A549 (cell line): ENCODE results near the gene TMEM107.

ENCODE experiments used
- CEBPB ChIP-seq, 2 experiments: fragments of >200 bp in 1 of 2; sonication (Bioruptor Twin) in 1 of 2; formaldehyde crosslinking in 1 of 2; IDR thresholded peaks; 2 replicates each; pipeline ENCODE4 v1.6.1; 2012 to 2016
- CHD2 ChIP-seq: fragments of 150-350 bp; IDR thresholded peaks from 2 replicates; pipeline ENCODE4 v1.6.1; 2014; ENCODE audit warnings: low read length; ENCODE audit not compliant: partially characterized antibody
- CTCF ChIP-seq: fragments of >200 bp; sonication (Bioruptor Twin); formaldehyde crosslinking; IDR thresholded peaks from 3 replicates; pipeline ENCODE4 v1.5.1; 2016
- ESRRA ChIP-seq: fragments of 150-350 bp; IDR thresholded peaks from 2 replicates; pipeline ENCODE4 v1.6.1; 2014; ENCODE audit warnings: mild to moderate bottlenecking, low read length, borderline replicate concordance
- HOXA7 ChIP-seq: fragments of 250-450 bp; sonication (Bioruptor Pico); IDR thresholded peaks from 2 replicates; pipeline ENCODE4 v1.5.0; 2020; ENCODE audit warnings: mild to moderate bottlenecking, moderate library complexity
- KDM1A ChIP-seq: fragments of 200-600 bp; sonication (generic); IDR thresholded peaks from 2 replicates; pipeline ENCODE4 v1.6.1; 2016; ENCODE audit warnings: low read depth, mild to moderate bottlenecking
- MAX ChIP-seq: IDR thresholded peaks from 2 replicates; pipeline ENCODE4 v1.6.1; 2012
- MYC ChIP-seq: IDR thresholded peaks from 2 replicates; pipeline ENCODE4 v1.6.1; 2012; ENCODE audit warnings: mild to moderate bottlenecking, inconsistent platforms, low read length, improper control_type of control experiment, borderline replicate concordance
- NFE2L2 ChIP-seq: fragments of 150-350 bp; conservative IDR thresholded peaks from 2 replicates; pipeline ENCODE4 v1.6.1; 2014; ENCODE audit warnings: low read length
- POLR2A ChIP-seq: IDR thresholded peaks from 2 replicates; pipeline ENCODE4 v1.6.1; 2012; ENCODE audit warnings: mild to moderate bottlenecking, low read length
- POLR2AphosphoS2 ChIP-seq: conservative IDR thresholded peaks from 2 replicates; pipeline ENCODE4 v1.6.1; 2012; ENCODE audit warnings: low read length, improper control_type of control experiment, inconsistent platforms
- RAD21 ChIP-seq, 2 experiments: fragments of >200 bp in 1 of 2; sonication (Bioruptor Twin) in 1 of 2; formaldehyde crosslinking in 1 of 2; IDR thresholded peaks in 1 of 2; conservative IDR thresholded peaks in 1 of 2; 2 replicates in 1 of 2; 3 replicates in 1 of 2; pipeline ENCODE4 v1.6.1; 2012 to 2018; ENCODE audit warnings: inconsistent platforms in 1 of 2
- RCOR1 ChIP-seq: fragments of 150-350 bp; IDR thresholded peaks from 2 replicates; pipeline ENCODE4 v1.6.1; 2014; ENCODE audit warnings: antibody characterized with exemption, low read length, low read depth
- ZNF302 ChIP-seq: fragments of 250-450 bp; sonication (Bioruptor Pico); IDR thresholded peaks from 2 replicates; pipeline ENCODE4 v1.9.0; 2021; ENCODE audit warnings: inconsistent platforms, mild to moderate bottlenecking, moderate library complexity

- no peak for TF ChIP-seq CTCF
- no peak for TF ChIP-seq RAD21 (conservative IDR thresholded peaks at IDR 0.05 in 1 of 2, IDR thresholded peaks at IDR 0.05 in 1 of 2)
- TF ChIP-seq MYC: no peak
- TF ChIP-seq POLR2AphosphoS2: no peak
- no peak for TF ChIP-seq CHD2
- TF ChIP-seq KDM1A: no peak
- TF ChIP-seq MAX: no peak
- no peak for TF ChIP-seq HOXA7
- no peak for TF ChIP-seq POLR2A
- no peak for TF ChIP-seq NFE2L2
- TF ChIP-seq ESRRA: no peak
- TF ChIP-seq ZNF302 (CRISPR knock-in tag): no peak
- TF ChIP-seq RCOR1: no peak
- TF ChIP-seq CEBPB (IDR thresholded peaks at IDR 0.05): no peak
Observed at GRCh38 chr17:8222380-8222629, 46.1 kb upstream of the TMEM107 start.
